ENCODE data around the gene CYBA.

CYBA gene

DNA sequence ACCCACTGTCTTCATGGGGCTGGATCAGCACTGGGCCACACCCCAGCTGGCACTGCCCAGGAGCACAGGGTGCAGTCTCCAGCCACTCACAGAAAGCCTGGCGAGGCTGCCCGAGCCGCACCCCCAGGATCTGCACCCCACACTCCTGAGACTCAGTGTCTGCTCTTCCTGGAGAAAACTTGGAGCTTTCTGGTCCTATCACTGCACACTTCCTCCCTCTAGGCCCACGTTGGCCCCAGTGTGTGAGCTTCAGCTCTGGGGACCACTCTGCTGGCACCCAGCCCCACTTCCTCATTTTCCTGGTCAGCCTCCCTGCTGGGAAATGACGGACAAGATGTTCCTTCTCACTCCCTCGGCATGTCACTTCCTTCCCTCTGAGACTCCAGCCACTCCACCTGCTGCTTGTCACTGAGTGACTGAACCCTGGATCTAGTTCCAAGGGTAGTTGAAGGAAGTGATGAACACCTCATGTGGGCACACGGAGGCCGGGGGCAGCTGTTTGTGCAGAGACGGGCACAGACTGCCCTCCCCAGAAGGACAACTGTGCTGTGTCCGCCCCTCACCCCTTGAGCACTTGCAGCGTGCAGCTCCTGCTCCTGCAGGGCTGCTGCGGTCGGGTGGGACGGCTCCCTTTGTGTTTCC lies 51.6 kb downstream of the CYBA start:
- DNase-seq (ENCODE audit: low read depth) = no peak
- TF ChIP-seq, protein P1, sequence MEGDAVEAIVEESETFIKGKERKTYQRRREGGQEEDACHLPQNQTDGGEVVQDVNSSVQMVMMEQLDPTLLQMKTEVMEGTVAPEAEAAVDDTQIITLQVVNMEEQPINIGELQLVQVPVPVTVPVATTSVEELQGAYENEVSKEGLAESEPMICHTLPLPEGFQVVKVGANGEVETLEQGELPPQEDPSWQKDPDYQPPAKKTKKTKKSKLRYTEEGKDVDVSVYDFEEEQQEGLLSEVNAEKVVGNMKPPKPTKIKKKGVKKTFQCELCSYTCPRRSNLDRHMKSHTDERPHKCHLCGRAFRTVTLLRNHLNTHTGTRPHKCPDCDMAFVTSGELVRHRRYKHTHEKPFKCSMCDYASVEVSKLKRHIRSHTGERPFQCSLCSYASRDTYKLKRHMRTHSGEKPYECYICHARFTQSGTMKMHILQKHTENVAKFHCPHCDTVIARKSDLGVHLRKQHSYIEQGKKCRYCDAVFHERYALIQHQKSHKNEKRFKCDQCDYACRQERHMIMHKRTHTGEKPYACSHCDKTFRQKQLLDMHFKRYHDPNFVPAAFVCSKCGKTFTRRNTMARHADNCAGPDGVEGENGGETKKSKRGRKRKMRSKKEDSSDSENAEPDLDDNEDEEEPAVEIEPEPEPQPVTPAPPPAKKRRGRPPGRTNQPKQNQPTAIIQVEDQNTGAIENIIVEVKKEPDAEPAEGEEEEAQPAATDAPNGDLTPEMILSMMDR (conservative IDR thresholded peaks at IDR 0.05; ENCODE audit: low read depth, low read length) = no peak
- no peak overlapping the region for H3K4me3 ChIP-seq (ENCODE audit: low read length)

DNA sequence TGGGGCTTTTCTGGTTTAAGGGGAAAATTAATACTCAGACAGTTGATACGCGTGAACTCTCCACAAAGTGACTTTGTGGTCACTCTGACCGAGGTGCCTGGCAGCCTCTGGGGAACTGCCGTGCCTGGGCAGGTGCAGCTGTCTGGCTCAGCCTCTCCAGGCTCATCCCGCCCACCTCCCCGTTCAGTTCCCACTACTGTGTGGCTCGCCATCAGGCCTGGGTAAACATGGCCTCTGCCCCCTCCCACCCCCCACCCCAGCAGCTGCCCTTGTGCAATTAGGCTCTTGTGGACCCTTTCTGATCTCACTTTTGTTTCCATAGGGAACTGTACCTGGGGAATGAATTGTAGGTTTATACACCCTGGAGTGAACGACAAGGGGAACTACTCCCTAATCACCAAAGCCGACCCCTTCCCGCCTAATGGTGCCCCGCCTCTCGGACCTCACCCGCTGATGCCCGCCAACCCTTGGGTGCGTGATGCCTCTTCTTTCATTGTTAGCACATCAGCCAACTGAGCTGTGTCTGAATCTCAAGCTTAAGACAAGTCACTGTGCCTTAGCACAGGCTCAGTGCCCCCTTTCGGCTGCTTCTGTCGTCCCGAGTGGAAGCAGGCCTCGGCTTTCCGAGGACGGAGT lies 52.9 kb downstream of the CYBA start:
- no peak for DNase-seq (ENCODE audit: low read depth)
- TF ChIP-seq, protein P1 (conservative IDR thresholded peaks at IDR 0.05; ENCODE audit: low read depth, low read length) = no peak
- H3K4me3 ChIP-seq (ENCODE audit: low read length) = no peak overlapping the region

DNA sequence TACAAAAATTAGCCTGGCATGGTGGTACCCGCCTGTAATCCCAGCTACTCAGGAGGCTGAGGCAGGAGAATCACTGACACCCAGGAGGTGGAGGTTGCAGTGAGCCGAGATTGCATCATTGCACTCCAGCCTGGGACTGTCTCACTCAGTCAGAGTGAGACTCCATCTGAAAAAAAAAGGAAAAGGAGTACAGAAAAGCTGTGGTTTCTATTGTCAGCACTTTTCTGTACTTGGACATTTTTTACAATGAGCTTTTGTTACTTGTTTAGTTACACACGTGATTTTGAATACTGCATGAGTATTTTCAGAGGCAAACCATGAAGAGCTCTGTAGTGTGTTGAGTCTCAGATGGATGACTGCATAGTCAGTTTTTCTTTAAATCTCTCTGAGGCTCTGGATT lies 54.4 kb downstream of the CYBA start:
- TF ChIP-seq, protein P1 (conservative IDR thresholded peaks at IDR 0.05; ENCODE audit: low read depth, low read length) = no peak
- H3K4me3 ChIP-seq (ENCODE audit: low read length) = no peak overlapping the region
- no peak for DNase-seq (ENCODE audit: low read depth)

DNA sequence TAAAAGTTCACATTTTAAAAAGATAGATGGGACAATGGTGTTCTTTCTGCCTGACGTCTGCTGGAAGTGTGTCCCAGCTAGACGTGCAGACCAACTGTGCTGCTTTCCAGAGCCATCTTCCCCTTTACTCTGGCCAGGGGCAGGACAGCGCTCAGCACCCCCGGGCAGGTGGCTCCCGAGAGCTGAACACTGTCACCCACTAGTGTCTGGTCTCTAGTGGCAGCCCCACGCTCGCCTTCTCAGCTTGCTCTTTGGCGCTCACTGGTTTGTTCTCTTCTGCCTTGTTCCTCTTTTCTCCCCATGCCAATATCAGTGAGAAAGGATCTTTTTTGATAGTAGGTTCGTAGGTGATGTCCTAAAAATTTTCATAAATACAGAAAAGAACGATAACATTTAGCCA lies 54.9 kb downstream of the CYBA start:
- TF ChIP-seq, protein P1 (conservative IDR thresholded peaks at IDR 0.05; ENCODE audit: low read depth, low read length) = no peak
- no peak for DNase-seq (ENCODE audit: low read depth)
- no peak overlapping the region for H3K4me3 ChIP-seq (ENCODE audit: low read length)

DNA sequence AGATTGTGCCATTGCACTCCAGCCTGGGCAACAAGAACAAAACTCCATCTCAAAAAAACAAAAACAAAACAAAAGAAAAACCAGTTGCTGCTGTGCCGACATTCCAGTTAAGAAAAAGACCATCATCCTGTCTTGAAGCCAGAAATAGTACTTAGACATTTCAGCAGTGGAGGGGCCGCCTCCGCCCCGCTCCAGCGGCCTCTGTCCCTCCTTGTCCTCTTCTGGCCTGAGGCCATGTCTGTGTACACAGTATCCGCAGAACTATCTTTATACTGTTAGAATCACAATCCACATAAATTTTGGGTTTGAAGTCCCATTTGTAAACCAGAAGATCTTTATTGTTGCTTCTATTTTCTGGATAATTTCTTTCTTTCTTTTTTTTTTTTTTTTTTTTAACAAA lies 55.8 kb downstream of the CYBA start:
- TF ChIP-seq, protein P1 (conservative IDR thresholded peaks at IDR 0.05; ENCODE audit: low read depth, low read length) = no peak
- no peak for DNase-seq (ENCODE audit: low read depth)

DNA sequence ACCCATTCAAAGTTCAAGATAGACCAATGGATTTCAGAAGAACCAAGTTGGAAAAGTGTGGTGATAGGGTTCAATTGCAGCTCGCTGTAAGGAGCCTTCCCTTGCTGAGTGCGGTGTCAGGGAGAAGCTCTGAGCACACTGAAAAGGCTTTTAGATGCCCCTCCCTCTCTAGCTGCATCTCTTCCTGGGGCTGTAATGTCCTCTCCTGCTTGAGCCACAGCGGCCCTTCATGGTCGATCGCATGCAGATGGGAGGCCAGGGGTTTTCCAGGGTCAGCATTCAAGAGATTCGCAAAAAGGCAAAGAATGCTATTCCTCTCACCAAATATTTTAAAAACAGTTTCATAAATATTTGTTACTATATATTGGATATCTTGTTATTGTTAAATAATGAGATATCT lies 56.9 kb downstream of the CYBA start:
- TF ChIP-seq, protein P1 (conservative IDR thresholded peaks at IDR 0.05; ENCODE audit: low read depth, low read length) = no peak
- no peak overlapping the region for H3K4me3 ChIP-seq (ENCODE audit: low read length)
- DNase-seq (ENCODE audit: low read depth) = no peak

More for the DNA sequence above, 55.8 kb downstream of the CYBA start:
- no peak overlapping the region for H3K4me3 ChIP-seq (ENCODE audit: low read length)

DNA sequence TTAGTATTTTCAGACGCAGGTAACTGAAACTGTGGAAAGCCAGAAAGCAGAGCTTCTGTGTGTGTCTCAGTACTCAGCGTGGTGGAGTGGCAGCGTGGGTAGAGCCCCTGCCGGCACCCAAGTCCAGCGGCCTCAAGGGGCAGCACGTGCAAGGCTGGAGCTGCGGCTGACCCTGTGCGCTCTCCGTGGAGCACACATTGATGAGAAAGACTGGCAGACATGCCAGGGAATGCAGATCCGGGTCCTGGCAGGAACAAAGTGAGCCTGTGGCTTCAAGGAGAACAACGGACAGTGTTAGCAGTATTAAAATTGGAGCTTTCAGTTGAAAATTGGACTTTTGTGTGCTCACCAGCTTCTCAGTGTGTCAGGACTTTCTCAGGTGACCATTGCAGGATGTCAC lies 57.4 kb downstream of the CYBA start:
- H3K4me3 ChIP-seq (ENCODE audit: low read length) = no peak overlapping the region
- TF ChIP-seq, protein P1 (conservative IDR thresholded peaks at IDR 0.05; ENCODE audit: low read depth, low read length) = no peak
- DNase-seq (ENCODE audit: low read depth) = no peak

Measured in retinal pigment epithelial cell (primary cell).